ENCODE measurements around the gene LY86.

Gene LY86

DNA sequence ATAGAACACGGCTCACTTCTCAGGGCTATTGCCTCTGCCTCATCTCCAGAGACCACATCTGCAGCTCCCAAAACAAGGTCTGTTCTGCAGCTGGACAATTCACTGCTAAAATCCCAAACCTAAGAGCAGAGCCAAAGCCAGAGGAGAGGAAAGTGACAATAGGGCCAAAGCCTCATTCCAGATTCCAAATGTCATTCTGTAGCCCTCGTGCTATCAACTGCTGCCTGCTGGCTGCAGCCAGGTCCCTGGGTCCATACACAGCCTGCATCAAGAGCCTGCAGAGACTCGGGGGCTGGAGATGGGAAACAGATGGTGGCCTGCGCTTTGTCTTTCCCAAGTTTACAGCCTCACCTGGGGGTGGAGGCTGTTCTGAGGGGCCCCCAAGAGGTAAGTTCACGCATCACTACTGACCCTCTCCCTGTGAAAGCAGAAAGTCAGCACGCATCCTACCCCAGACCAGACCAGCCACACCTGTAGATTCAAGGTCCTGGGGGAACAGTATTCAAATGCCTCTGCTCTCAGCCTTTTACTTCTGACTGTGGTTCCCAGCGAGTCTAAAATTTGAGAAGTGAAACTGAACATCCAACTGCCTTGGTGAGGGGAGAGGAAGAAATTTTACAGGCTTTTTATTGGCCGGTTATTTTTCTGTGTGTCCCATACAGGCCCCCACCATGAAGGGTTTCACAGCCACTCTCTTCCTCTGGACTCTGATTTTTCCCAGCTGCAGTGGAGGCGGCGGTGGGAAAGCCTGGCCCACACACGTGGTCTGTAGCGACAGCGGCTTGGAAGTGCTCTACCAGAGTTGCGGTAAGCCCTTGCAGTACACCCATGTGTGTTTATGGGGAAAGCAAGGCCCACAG lies at the start of gene LY86:
LY86 (plus strand) TSS at position 657 of the 860 bp plus-strand sequence; CDS start at position 672, 15 bp downstream.
- H3K36me3 Mint-ChIP-seq (ENCODE audit: low read depth) = peaks cover 3% of the 10 kb centered on the region
- peak within 1 kb of the TSS; percentile 72 for H3K27ac Mint-ChIP-seq
- DNase-seq (no peak), ATAC-seq (peak; percentile 16)
- H3K4me3 Mint-ChIP-seq = peak within 1 kb of the TSS; percentile 44
- no peaks in the 10 kb centered on the region for H3K27me3 Mint-ChIP-seq
- H3K4me1 Mint-ChIP-seq = peaks cover 75% of the 10 kb centered on the region
- peaks cover 4% of the 10 kb centered on the region for H3K9me3 Mint-ChIP-seq

DNA sequence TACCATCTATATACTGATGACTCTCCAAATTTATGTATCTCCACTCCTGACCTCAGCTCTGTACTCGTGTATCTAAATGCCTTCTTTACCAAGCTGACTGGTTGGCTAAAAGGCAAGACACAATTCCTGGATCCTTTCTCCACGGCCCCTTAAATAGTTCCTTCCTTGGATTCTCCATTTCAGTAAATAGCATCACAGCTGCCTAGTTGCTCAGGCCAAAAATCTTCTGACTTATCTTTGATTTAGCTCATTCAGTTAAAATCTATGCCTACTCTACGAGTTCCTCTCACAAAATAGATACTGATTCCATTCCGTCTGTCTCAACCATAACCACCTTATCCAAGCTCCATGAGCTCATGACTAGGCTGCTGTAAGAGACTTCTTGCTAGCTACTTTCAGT lies 49.5 kb upstream of the LY86 start:
- ATAC-seq = no peak
- Mint-ChIP-seq H3K27ac (no peak overlapping the region), H3K4me3 (no peak overlapping the region), H3K36me3 (ENCODE audit: low read depth) (peaks cover 2% of the 10 kb centered on the region), H3K4me1 (peaks cover 2% of the 10 kb centered on the region), H3K27me3 (peaks cover 52% of the 10 kb centered on the region), H3K9me3 (no peaks in the 10 kb centered on the region)
- no peak for DNase-seq

DNA sequence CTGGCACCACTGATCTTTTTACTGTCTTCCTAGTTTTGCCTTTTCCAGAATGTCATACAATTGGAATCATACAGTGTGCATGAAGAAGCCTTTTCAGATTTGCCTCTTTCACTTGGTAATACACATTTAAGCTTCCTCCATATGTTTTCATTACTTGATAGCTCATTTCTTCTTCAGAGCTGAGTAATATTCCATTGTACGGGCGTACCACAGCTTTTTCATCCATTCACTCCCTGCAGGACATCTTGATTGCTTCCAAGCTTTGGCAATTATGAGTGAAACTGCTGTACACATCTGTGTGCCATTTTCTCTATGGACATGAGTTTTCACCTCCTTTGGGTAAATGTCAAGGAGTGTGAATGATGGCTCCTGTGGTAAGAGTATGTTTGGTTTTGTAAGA lies 46.2 kb upstream of the LY86 start:
- Mint-ChIP-seq H3K9me3 (no peaks in the 10 kb centered on the region), H3K4me1 (peaks cover 4% of the 10 kb centered on the region), H3K27me3 (peaks cover 68% of the 10 kb centered on the region), H3K4me3 (no peak overlapping the region), H3K27ac (no peak overlapping the region), H3K36me3 (ENCODE audit: low read depth) (peaks cover 2% of the 10 kb centered on the region)
- no peak for DNase-seq
- ATAC-seq = no peak

DNA sequence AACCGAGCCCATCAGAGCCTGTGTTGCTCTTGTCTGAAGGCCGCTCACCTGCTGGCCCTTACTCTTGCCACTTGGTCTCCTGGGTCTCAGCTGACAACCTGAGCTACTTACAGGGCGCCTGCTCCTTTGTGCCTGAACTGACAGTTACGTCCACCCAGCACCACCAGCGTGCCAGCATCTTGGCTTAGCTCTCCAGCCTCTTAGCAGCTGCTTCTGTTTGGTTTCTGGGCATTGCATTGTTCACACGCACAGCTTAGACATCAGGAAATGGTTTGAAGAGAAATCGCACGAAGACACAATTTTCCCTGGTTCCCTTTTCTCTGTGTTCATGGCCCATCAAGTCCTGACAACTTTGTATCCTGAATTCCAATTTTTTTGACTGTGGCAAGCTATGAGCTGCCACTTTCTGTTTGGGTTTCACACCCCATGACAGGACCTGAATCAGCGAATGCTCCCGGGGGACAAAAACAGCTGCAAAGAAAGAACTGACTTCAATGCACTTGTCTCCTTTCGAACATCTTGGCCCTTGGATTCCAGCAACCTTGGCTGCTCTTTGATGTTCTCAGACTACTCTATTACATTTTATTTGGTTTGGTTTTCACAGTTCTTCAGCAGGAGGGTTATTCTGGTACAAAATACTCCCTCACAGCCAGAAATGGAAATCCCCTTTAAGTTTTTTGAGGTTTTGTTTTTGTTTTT lies 45.2 kb upstream of the LY86 start:
- H3K36me3 Mint-ChIP-seq (ENCODE audit: low read depth) = peaks cover 2% of the 10 kb centered on the region
- H3K4me3 Mint-ChIP-seq = no peak overlapping the region
- no peak for DNase-seq
- H3K9me3 Mint-ChIP-seq = no peaks in the 10 kb centered on the region
- ATAC-seq = no peak
- no peak overlapping the region for H3K27ac Mint-ChIP-seq
- H3K4me1 Mint-ChIP-seq = peaks cover 3% of the 10 kb centered on the region
- peaks cover 75% of the 10 kb centered on the region for H3K27me3 Mint-ChIP-seq

DNA sequence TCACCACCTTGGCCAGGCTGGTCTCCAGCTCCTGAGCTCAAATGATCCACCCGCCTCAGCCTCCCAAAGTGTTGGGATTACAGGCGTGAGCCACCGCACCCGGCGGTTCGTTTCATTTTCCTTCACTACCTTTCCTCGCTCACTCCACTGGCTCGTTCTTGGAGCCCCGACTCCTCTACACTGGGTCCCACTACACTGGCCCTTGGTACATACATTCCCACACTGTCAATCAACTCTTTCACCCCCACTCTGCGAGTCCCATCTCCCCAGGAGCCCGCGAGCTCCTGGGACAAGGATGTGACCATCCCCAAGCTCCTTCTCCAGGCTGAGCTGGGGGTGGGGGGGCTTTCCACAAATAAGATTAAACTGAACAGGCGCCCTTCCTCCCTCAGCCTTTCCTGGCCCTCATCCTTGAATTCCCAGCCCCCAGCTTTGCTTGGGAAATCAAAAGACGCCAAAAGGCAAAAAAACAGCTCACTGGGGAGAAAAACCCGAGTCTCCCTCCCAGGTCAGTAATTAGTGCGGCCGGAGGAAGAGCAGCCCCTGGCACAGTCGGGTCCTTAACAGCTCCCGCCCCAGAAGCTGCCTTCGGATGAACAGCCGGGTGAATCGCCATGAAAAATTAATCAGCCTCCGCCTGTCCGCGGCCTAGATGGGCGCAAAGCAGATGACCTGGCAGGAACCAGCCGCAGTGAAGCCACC lies 42.8 kb upstream of the LY86 start:
- ATAC-seq = no peak
- Mint-ChIP-seq H3K36me3 (ENCODE audit: low read depth) (peaks cover 2% of the 10 kb centered on the region), H3K4me1 (peaks cover 2% of the 10 kb centered on the region), H3K9me3 (no peaks in the 10 kb centered on the region), H3K4me3 (no peak overlapping the region), H3K27ac (no peak overlapping the region), H3K27me3 (peaks cover 65% of the 10 kb centered on the region)
- DNase-seq = no peak

DNA sequence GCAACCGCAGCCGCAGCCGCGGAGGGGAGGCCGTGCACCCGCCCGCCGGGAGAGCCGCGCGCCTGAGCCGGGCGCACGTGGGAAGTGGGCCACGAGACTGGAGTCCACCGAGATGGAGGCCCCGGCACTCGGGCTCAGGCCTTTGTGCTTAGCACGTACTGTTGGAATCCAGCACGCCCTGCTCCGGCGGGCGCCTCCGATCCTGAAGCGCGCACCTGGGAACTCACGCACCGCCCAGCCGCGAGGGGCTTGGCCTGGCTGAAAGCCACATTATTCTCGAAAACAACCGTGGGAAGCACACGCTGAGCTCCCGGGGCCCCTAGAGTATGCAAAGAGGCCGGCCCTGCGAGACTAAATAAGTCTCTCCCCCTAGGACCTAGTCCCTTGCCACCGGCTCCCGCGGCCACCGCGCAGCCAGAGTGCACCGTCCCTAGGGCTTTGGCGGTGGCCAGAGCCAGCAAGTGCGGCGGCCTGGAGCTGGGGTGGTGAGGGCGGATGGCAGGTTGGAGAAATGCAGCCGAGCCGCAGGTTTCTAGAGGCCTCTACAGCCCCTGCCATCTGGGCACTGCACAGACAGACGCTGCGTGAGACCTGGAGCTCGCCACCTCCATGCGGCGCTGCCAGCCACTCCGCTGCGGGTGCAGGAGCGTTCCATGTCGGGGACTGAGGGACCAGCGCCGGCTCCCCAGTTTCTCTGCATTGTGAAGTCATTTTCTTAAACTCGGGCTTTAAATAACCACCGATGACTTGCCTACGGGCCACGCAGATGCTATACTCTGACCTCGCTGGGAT lies 42.0 kb upstream of the LY86 start:
- Mint-ChIP-seq H3K4me1 (peaks cover 2% of the 10 kb centered on the region), H3K9me3 (no peaks in the 10 kb centered on the region), H3K4me3 (peak overlapping the region; percentile 69), H3K27ac (no peak overlapping the region), H3K27me3 (peaks cover 62% of the 10 kb centered on the region), H3K36me3 (ENCODE audit: low read depth) (peaks cover 2% of the 10 kb centered on the region)
- ATAC-seq (peak; percentile 66), DNase-seq (peak; percentile 32)

DNA sequence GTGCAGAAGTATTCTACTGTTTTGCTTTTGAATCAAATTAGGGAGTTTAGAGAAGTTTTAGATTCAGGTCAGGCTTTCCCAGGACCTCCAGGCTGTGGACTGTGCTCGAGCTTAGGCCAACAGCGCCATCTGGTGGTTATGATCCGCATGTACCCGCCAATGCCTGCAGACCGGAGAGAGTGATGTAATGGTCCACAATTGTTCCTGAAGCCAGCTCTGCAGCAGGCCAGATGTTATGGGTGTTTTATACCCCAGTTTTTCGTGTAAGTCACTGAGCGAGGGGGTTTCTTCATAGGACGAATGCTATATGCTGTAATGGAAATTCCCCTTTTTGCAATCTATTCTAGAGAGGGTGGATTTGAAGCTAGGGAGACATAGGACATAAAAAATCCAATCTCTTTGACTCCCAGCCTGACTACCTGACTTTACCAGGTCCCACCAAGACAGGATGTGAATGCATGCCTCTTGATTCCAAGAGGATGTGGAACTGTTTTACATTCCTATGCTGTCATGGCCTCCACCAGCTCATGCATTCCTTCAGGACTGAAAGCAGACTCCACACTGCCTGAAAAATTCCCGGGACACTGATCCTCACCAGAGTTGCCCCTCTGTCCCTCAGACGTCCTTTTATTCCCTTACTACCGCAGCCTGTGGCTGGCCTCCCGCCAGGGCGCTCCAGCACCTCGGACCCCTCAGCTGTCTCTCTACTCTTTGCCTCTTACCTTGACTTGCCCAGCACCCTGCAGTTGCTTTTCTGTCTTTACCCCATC lies 41.2 kb upstream of the LY86 start:
- H3K4me1 Mint-ChIP-seq = peaks cover 2% of the 10 kb centered on the region
- H3K4me3 Mint-ChIP-seq = peak overlapping the region; percentile 69
- no peak overlapping the region for H3K27ac Mint-ChIP-seq
- no peaks in the 10 kb centered on the region for H3K9me3 Mint-ChIP-seq
- ATAC-seq = peak; percentile 94
- peaks cover 2% of the 10 kb centered on the region for H3K36me3 Mint-ChIP-seq (ENCODE audit: low read depth)
- DNase-seq = peak; percentile 86
- peaks cover 56% of the 10 kb centered on the region for H3K27me3 Mint-ChIP-seq

DNA sequence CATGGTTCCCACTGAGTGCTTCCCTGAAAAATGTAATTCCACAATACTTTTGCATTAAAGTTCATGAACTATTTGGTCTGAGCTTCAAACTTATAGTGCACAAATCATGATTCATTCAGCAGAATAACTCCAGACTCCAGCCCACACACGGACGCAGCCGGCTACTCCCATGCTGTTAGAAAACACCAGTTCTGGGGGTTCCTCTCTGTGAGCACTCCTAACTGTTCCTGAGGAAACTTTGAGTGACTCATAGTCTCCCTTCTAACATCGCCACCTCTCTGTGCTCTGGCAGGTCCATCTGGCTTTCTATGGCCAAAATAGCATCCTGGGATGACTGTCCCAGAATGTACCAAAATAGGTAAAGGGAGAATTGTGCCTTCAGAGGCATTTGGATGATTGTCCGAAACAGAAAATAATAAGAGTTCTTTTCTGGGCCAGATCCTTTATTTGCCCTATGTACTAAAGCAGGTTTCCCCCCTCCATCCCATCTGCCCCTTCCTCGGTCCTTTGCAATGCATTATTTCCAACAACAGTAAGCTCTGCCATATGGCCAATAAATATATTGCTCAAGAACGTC lies 32.3 kb upstream of the LY86 start:
- H3K27ac Mint-ChIP-seq = no peak overlapping the region

DNA sequence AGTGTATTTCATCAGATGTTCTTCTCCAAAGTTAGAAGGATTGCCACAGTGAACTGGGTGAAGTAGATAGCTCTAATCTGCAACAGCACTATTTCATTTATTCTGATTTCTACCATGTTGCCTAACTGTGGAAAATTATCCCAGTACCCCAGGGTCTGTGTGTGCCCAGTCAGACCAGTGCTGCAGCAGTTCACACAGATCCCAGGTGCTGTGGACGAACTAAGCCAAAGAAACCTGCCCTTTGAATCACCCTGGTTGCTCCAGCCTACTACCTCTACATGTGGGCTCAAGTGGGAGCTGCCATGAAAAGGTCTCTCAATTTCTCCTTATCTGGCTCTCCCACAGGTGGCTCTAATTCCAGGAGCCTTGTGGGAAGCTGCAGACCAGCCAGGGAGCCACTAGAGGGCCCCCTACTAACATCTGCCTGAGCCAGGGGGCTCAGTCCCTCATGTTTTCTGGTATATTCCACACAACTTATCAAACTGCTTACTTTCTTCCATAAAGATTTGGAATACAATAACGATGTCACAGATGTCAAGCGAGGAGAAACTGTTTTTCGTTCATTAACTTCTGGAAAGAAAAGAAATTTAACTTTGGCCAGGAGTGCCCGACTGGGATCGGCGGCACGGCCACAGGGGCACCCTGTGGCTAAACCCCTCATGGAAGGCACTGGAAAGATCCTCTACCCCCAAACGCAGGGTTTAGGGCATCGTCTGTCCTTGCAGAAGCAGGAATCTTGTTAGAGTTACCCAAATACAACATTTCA lies 31.6 kb upstream of the LY86 start:
- DNase-seq (peak; percentile 41), ATAC-seq (no peak)
- H3K4me3 Mint-ChIP-seq = no peak overlapping the region
- H3K9me3 Mint-ChIP-seq = no peaks in the 10 kb centered on the region
- H3K27ac Mint-ChIP-seq = peak overlapping the region; percentile 32
- peaks cover 52% of the 10 kb centered on the region for H3K4me1 Mint-ChIP-seq
- no peaks in the 10 kb centered on the region for H3K36me3 Mint-ChIP-seq (ENCODE audit: low read depth)
- H3K27me3 Mint-ChIP-seq = peaks cover 8% of the 10 kb centered on the region

More for the DNA sequence above, 32.3 kb upstream of the LY86 start:
- DNase-seq (no peak), ATAC-seq (no peak)
- Mint-ChIP-seq H3K4me3 (no peak overlapping the region), H3K36me3 (ENCODE audit: low read depth) (no peaks in the 10 kb centered on the region), H3K9me3 (no peaks in the 10 kb centered on the region), H3K27me3 (peaks cover 7% of the 10 kb centered on the region), H3K4me1 (peaks cover 50% of the 10 kb centered on the region)

DNA sequence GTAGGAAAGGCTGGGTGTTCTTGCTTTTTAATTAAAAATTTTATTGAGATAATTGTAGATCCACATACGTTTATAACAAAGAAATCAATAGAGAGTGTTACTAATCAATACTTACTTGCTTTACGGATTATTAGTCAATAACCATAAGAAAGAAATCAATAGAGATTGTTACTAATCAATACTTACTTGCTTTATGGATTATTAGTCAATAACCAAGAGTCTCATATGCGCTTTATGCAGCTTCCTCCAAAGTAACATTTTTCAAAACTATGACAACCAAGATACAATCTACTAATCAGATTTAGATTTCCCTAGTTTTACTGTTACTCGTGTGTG lies 31.0 kb upstream of the LY86 start:
- ATAC-seq = no peak
- no peak overlapping the region for H3K27ac Mint-ChIP-seq

DNA sequence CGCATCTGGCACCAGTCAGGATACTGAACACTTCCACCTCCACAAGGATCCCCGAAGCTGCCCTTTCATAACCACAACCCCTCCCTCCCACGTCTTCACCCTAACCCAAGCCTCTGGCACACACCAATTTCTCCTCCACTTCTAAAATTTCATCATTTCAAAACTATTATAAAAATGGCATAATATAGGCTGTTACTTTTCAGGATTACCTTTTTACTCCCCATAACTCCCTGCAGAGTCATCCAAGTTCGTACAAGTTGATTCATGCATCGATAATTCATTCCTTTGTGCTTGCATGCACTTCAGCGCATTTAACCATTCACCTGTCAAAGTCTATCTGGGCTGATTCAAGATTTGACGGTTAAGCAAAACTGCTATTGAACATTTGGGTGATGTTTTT lies 30.6 kb upstream of the LY86 start:
- peaks cover 52% of the 10 kb centered on the region for H3K4me1 Mint-ChIP-seq
- peaks cover 8% of the 10 kb centered on the region for H3K27me3 Mint-ChIP-seq
- H3K4me3 Mint-ChIP-seq = no peak overlapping the region
- H3K36me3 Mint-ChIP-seq (ENCODE audit: low read depth) = peaks cover 5% of the 10 kb centered on the region
- H3K27ac Mint-ChIP-seq = no peak overlapping the region
- ATAC-seq (no peak), DNase-seq (no peak)
- H3K9me3 Mint-ChIP-seq = peaks cover 4% of the 10 kb centered on the region

More for the DNA sequence above, 31.0 kb upstream of the LY86 start:
- peaks cover 1% of the 10 kb centered on the region for H3K9me3 Mint-ChIP-seq
- H3K27me3 Mint-ChIP-seq = peaks cover 8% of the 10 kb centered on the region
- no peak overlapping the region for H3K4me3 Mint-ChIP-seq
- no peak for DNase-seq
- peaks cover 52% of the 10 kb centered on the region for H3K4me1 Mint-ChIP-seq
- peaks cover 3% of the 10 kb centered on the region for H3K36me3 Mint-ChIP-seq (ENCODE audit: low read depth)

DNA sequence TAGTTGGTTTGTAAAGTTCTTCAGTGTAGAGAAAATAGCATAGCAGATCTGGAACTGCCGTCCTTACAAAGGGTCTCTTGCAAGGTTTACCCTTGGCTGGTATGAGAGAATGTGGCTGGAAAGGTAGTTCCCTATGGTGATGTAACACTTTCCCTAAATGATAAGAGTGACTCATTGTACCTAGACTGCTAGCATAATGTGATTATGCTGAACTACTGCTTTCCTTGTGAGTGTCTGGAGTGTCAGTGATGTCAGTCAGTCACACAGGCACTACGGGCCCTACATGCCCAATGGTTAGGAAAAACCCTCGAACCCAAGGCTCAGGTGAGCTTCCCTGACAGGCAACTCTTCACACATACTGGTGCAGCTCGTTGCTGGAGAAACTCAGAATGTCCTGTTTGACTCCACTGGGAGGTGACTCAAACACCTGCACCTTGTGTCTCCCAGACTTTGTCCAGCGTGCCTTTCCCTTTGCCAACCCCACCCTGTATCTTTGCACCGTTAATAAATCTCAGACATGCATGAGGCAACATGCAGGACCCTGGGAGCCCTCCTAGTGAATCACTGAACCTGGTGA lies 28.4 kb upstream of the LY86 start:
- DNase-seq (no peak), ATAC-seq (peak; percentile 82)
- no peak overlapping the region for H3K27ac Mint-ChIP-seq
- H3K36me3 Mint-ChIP-seq (ENCODE audit: low read depth) = peaks cover 11% of the 10 kb centered on the region
- peaks cover 8% of the 10 kb centered on the region for H3K27me3 Mint-ChIP-seq
- H3K4me3 Mint-ChIP-seq = no peak overlapping the region
- H3K9me3 Mint-ChIP-seq = peaks cover 16% of the 10 kb centered on the region
- H3K4me1 Mint-ChIP-seq = peaks cover 63% of the 10 kb centered on the region
